Endothelial cell of umbilical vein (primary cell): Measurements from ENCODE around the gene ISY1. TPM values are rescaled to one million over a fixed set of nuclear protein-coding genes. Genes with fewer than 3 reads are reported as not detected.

Source experiments
- BruUV-seq: library from RNA; stranded (reverse); fragments of 400-500 nt; replicated peaks from 2 replicates; lab custom pipeline; 2021; lab: Mats Ljungman, UMichigan
- CTCF ChIA-PET: fragments of 300-600, 350-600 bp; sonication (Branson Sonifier 250); formaldehyde crosslinking; loops from one replicate; lab custom pipeline; 2021; ENCODE audit warnings: antibody characterized with exemption, inconsistent platforms; lab: Charles Lee
- POLR2A ChIA-PET: fragments of 300-600, 350-600 bp; sonication (Branson Sonifier 250); formaldehyde crosslinking; loops from one replicate; lab custom pipeline; 2021; ENCODE audit warnings: antibody characterized with exemption, inconsistent platforms; lab: Charles Lee
- DNase-seq: peaks from one replicate; pipeline ENCODE4 v3.0.0-alpha.2; 2011; ENCODE audit warnings: low read depth, low spot score
- FAIRE-seq: peaks from 2 replicates; lab custom pipeline; 2011; peaks lifted over from hg19 to GRCh38; lab: Jason Lieb, UNC
- H2AFZ ChIP-seq: 2 replicates; pipeline ENCODE4 v1.6.0; 2012; ENCODE audit warnings: low read depth, low read length, control low read depth, inconsistent platforms
- H3K27ac ChIP-seq: 2 replicates; pipeline ENCODE4 v1.5.1; 2011; ENCODE audit warnings: low read depth, mild to moderate bottlenecking, control low read depth, low read length, moderate library complexity; ENCODE audit not compliant: insufficient read depth
- H3K27me3 ChIP-seq, 2 experiments: 2 replicates each; pipeline versions ENCODE4 v1.6.0 to v1.6.1; 2011; ENCODE audit warnings: low read length in 2 of 2, mixed read lengths in 1 of 2; ENCODE audit not compliant: control insufficient read depth in 2 of 2, insufficient read depth in 2 of 2
- H3K36me3 ChIP-seq, 2 experiments: 2 replicates in 1 of 2; 3 replicates in 1 of 2; pipeline ENCODE4 v1.5.1; 2011; ENCODE audit warnings: low read length in 2 of 2, mild to moderate bottlenecking in 1 of 2, moderate library complexity in 1 of 2; ENCODE audit not compliant: control insufficient read depth in 2 of 2, insufficient read depth in 2 of 2; ENCODE audit errors: extremely low read depth in 1 of 2
- H3K4me1 ChIP-seq: 3 replicates; pipeline ENCODE4 v1.5.1; 2011; ENCODE audit warnings: mild to moderate bottlenecking, low read length; ENCODE audit not compliant: control insufficient read depth, insufficient read depth; ENCODE audit errors: extremely low read depth
- H3K4me2 ChIP-seq: 2 replicates; pipeline ENCODE4 v1.6.1; 2011; ENCODE audit warnings: low read length, control low read depth, mixed read lengths; ENCODE audit not compliant: insufficient read depth
- H3K4me3 ChIP-seq, 3 experiments: fragments of 200-600 bp in 1 of 3; sonication (generic), shearing (Covaris generic) in 1 of 3; replicated peaks in 1 of 3; 2 replicates each; pipeline ENCODE4 v1.5.1; 2011 to 2016; ENCODE audit warnings: control low read depth in 3 of 3, low read length in 3 of 3, mild to moderate bottlenecking in 2 of 3, inconsistent platforms in 1 of 3, low read depth in 1 of 3, moderate library complexity in 1 of 3; ENCODE audit not compliant: insufficient read depth in 1 of 3
- H3K79me2 ChIP-seq: 2 replicates; pipeline ENCODE4 v1.6.0; 2012; ENCODE audit warnings: low read length, inconsistent platforms; ENCODE audit not compliant: control insufficient read depth, insufficient read depth
- H3K9ac ChIP-seq: replicated peaks from 2 replicates; pipeline ENCODE3; 2011; ENCODE audit warnings: low read length, control low read depth; ENCODE audit not compliant: insufficient read depth; ENCODE audit errors: extremely low read depth
- H3K9me1 ChIP-seq: replicated peaks from 3 replicates; pipeline ENCODE4 v1.6.0; 2011; ENCODE audit warnings: mild to moderate bottlenecking, low read length; ENCODE audit not compliant: control insufficient read depth, insufficient read depth; ENCODE audit errors: extremely low read depth
- H3K9me3 ChIP-seq: replicated peaks from 2 replicates; pipeline ENCODE4 v1.5.1; 2012; ENCODE audit warnings: low read length, inconsistent platforms; ENCODE audit not compliant: control insufficient read depth, insufficient read depth
- H4K20me1 ChIP-seq: replicated peaks from 2 replicates; pipeline ENCODE3; 2011; ENCODE audit warnings: mild to moderate bottlenecking, low read length; ENCODE audit not compliant: control insufficient read depth, insufficient read depth; ENCODE audit errors: extremely low read depth
- CTCF ChIP-seq, 2 donors: IDR thresholded peaks; 1 replicate in 1 of 2; 2 replicates in 1 of 2; pipeline ENCODE4 v1.5.1; 2011; ENCODE audit warnings: low read length in 2 of 2, mild to moderate bottlenecking in 2 of 2, moderate library complexity in 2 of 2, control low read depth in 1 of 2, inconsistent platforms in 1 of 2, low read depth in 1 of 2; ENCODE audit not compliant: insufficient read depth in 1 of 2; ENCODE audit errors: extremely low read depth in 1 of 2
- EZH2 ChIP-seq: IDR thresholded peaks from 2 replicates; pipeline ENCODE4 v1.6.1; 2012; ENCODE audit warnings: borderline replicate concordance, low read depth, mild to moderate bottlenecking, moderate library complexity, low read length, inconsistent platforms; ENCODE audit not compliant: severe bottlenecking
- FOS ChIP-seq: IDR thresholded peaks from 2 replicates; pipeline ENCODE4 v1.6.1; 2011; ENCODE audit warnings: mild to moderate bottlenecking, low read length, moderate library complexity, borderline replicate concordance; ENCODE audit not compliant: insufficient read depth
- GATA2 ChIP-seq: IDR thresholded peaks from 2 replicates; pipeline ENCODE4 v1.7.0; 2011; ENCODE audit warnings: low read depth, mild to moderate bottlenecking, moderate library complexity, mixed read lengths, low read length; ENCODE audit not compliant: insufficient read length, insufficient read depth
- JUN ChIP-seq: IDR thresholded peaks from 2 replicates; pipeline ENCODE4 v1.6.1; 2011; ENCODE audit warnings: borderline replicate concordance, low read depth; ENCODE audit not compliant: insufficient read length, insufficient read depth
- MAX ChIP-seq: IDR thresholded peaks from 2 replicates; pipeline ENCODE4 v1.6.1; 2011; ENCODE audit not compliant: insufficient read depth, insufficient read length
- MYC ChIP-seq: IDR thresholded peaks from one replicate; pipeline ENCODE4 v1.6.1; 2011; ENCODE audit warnings: mild to moderate bottlenecking, low read depth, low read length
- POLR2A ChIP-seq: IDR thresholded peaks from 2 replicates; pipeline ENCODE4 v1.6.1; 2012; ENCODE audit warnings: low read depth, mild to moderate bottlenecking, control low read depth, low read length
- POLR2AphosphoS5 ChIP-seq: IDR thresholded peaks from 2 replicates; pipeline ENCODE4 v1.6.1; 2012; ENCODE audit warnings: low read depth, mild to moderate bottlenecking, control low read depth, low read length, moderate library complexity; ENCODE audit not compliant: insufficient read depth
- dilution Hi-C: fragments of 300-500 bp; cut with MboI; formaldehyde crosslinking; loops from one replicate; pipeline ENCODE4 v1.15.0; 2019; ENCODE audit warnings: low sequenced_read_pairs; ENCODE audit not compliant: extremely low pct_ligation_motif_present
- intact Hi-C: fragments of 100-400 bp; cut with micrococcal nuclease; formaldehyde crosslinking; loops from one replicate; pipeline ENCODE4 v1.10.0; 2022
- polyA plus RNA-seq, 4 experiments: library from polyadenylated mRNA; depleted of rRNA in 3 of 4; stranded (reverse) in 3 of 4; unstranded in 1 of 4; fragments of >200 nt; gene quantifications; 2 replicates each; pipeline versions ENCODE4 v1.2.1 to v1.2.3, GENCODE V29; 2011 to 2012; ENCODE audit warnings: missing spikeins in 1 of 4
- total RNA-seq: library from RNA; stranded (reverse); gene quantifications from 2 replicates; pipeline ENCODE4 v1.2.3, GENCODE V29; 2021

The ISY1 gene
- total and polyA plus RNA-seq, 2 donors (not counting 3 experiments of a cell fraction or from before 2014, with no cell fraction given): 50.7 to 59.4 TPM

DNA sequence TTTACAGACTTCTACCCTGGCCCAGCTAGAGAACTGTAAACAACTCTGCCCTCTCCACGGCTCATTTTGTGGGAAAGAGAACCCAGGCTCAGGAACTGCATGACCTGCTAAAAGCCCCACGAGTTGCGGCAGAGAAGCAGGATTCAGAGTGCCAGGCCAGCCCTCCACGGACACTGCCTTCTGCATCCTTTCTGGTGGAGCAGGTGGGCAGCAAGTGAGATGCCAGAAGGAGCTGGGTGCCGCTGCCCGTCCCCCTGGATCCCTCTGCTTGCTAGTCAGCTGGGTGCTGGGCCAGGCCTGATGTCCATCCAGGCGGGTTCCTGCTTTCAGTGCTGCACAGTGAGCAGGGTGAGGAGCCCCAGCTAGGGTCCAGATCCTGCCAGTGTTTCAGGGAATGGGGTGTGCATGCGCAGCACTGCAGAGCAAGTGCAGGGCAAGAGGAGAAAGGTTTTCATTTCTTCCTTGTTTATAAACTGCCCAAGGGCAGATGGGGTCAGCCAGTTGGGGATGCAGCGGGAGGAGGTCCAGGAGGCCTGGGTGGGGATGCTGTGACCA is 34.1 kb downstream of the ISY1 start:
- peaks cover 16 to 24% of the 10 kb centered on the region in 2 experiments for H3K36me3 ChIP-seq
- H3K4me2 ChIP-seq: no peak overlapping the region
- no peaks in the 10 kb centered on the region for H3K27me3 ChIP-seq
- H3K4me1 ChIP-seq: no peaks in the 10 kb centered on the region
- no peaks in the 10 kb centered on the region for H4K20me1 ChIP-seq
- dilution Hi-C loops: no loop called here
- no peak overlapping the region for H3K4me3 ChIP-seq
- TF ChIP-seq EZH2 (no peak), MYC (no peak), POLR2A (no peak), POLR2AphosphoS5 (no peak), FOS (no peak), JUN (no peak), GATA2 (no peak), MAX (no peak), CTCF (IDR thresholded peaks at IDR 0.05; ENCODE audit: extremely low read depth in 1 of 2, insufficient read depth in 1 of 2, low read depth in 1 of 2, low read length in 2 of 2) (no peak)
- no peaks in the 10 kb centered on the region for H3K79me2 ChIP-seq
- no peaks in the 10 kb centered on the region for H3K9me3 ChIP-seq
- no peak overlapping the region for H2AFZ ChIP-seq
- no peak for DNase-seq
- ChIA-PET POLR2A (no interaction called here), CTCF (interaction anchor here (1.0 to 1.2 kb wide), 3 partner anchors 119 to 157 kb away, joined by 3 to 4 read pairs (median 3); no protein-coding TSS in a partner anchor)
- no TSS peak for BruUV-seq
- no peak overlapping the region for H3K9ac ChIP-seq
- no peak for FAIRE-seq
- H3K27ac ChIP-seq: no peak overlapping the region
- intact Hi-C loops: no loop called here
- no peaks in the 10 kb centered on the region for H3K9me1 ChIP-seq
